ENCODE data around the gene ZSWIM5.

The ZSWIM5 gene

GRCh38 chr1:45037456-45037855 is 168.9 kb downstream of the ZSWIM5 start:
- TF ChIP-seq CTCF (IDR thresholded peaks at IDR 0.05): no peak

GRCh38 chr1:45035631-45036301 is 170.6 kb downstream of the ZSWIM5 start:
- no peak for TF ChIP-seq CTCF (IDR thresholded peaks at IDR 0.05)

DNA sequence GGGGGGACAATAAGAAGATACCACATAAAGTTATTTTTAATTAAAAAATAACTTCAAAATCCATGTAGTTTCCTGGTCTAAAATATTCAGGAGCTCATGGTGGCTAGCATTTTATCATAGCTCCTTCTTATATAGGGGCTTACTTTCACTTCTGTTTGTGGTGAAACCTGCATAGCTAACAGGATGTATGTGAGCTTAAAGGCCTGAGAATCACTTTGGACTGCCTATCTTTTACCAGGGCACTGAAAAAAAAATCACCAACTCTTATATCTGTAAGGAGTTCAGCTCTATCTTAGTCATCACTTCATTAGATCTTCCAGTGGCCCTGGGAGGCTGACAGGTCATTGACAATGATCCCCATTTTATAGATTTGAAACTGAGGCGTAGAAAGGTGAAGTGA is 173.0 kb downstream of the ZSWIM5 start:
- no peak for TF ChIP-seq CTCF (IDR thresholded peaks at IDR 0.05)

GRCh38 chr1:45032837-45033236 is 173.6 kb downstream of the ZSWIM5 start:
- TF ChIP-seq CTCF (IDR thresholded peaks at IDR 0.05): no peak

- no peak for TF ChIP-seq CTCF (IDR thresholded peaks at IDR 0.05)
Measured at GRCh38 chr1:45026446-45026845, 180.0 kb downstream of the ZSWIM5 start.

- TF ChIP-seq CTCF (IDR thresholded peaks at IDR 0.05): no peak
Measured at GRCh38 chr1:45023663-45024062, 182.7 kb downstream of the ZSWIM5 start.

GRCh38 chr1:45018599-45019230 is 187.7 kb downstream of the ZSWIM5 start:
- TF ChIP-seq CTCF (IDR thresholded peaks at IDR 0.05): peak; percentile 89
